Activated T-cell treated with anti-CD3 and anti-CD28 coated beads for 48 hours (primary cell): ENCODE measurements around the gene NXPE2.
"Not testable (repeated sequence)": the region's sequence is repeated elsewhere in the genome, so short reads cannot be mapped to it uniquely, and the experiment has no call there.

Source experiments
- DNase-seq: peaks from one replicate; pipeline ENCODE4 v3.0.0-alpha.2; 2020; ENCODE audit warnings: low read depth

NXPE2 gene

DNA sequence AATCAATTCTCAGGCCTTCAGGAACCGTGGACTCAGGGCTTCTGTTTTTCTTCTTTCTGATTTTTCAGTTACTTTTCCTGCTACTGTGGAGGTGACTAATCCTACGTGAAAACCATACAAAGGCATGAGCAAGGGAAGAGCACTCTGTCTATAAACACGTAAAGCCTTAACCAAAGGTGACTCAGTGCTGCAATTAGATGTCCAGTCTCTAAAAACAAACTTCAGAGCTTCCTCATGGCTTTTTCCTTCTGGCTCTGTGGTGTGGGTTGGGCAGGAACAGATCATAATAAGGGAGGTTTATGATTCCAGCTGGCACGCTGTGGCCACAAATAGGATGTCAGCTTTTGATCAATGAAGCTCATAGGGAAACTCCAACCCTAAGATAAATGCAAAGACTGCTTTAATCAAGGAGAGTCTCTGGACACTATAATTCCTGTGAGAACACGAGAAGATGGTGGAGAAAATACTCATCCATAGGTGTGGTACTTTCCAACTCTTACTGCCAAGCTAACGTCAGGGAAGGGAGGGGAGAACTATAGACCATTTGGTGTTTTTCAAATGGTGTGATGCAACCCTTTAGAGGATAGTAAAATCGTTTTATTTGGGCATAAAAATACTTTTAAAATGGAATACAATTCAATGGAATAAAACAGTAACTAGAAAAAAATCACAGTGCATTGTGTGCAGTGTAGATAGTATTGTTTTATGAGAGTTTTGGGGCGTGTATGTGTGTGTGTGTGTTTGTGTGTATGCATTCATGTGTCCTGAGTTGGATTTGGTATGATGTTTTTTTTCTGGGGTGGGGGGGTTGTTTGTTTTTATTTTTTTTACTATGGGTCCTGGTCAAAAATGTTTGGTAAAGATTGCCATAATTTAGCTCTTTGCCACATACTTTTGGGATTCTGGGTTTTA is at the start of gene NXPE2:
Gene NXPE2 (plus strand): TSS at position 403 of the 912 bp plus-strand sequence. CDS start 49 bp downstream, at position 452.
- DNase-seq: no peak

DNA sequence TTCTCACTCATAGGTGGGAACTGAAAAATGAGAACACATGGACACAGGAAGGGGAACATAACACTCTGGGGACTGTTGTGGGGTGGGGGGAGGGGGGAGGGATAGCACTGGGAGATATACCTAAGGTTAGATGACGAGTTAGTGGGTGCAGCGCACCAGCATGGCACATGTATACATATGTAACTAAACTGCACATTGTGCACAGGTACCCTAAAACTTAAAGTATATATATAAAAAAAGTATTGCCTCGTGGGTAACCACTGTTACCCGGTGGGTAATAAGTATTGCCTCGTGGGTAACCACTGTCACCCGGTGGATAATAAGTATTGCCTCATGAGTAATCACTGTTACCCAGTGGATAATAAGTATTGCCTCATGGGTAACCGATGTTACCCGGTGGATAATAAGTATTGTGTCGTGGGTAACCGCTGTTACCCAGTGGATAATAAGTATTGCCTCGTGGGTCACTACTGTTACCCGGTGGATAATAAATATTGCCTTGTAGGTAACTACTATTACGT is 46.8 kb upstream of the NXPE2 start:
- DNase-seq: not testable (repeated sequence)

DNA sequence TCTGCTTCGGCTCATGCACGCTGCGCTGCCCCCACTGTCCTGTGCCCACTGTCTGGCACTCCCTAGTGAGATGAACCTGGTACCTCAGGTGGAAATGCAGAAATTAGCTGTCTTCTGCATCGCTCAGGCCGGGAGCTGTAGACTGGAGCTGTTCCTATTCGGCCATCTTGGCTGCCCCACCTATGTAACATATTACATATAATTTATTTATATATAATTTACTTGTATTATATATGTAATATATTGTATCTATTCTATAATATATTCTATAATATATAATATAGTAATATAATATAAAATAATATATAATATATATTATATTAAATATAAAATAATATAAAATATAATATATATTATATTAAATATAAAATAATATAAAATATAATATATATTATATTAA is 38.9 kb upstream of the NXPE2 start:
- not testable (repeated sequence) for DNase-seq

DNA sequence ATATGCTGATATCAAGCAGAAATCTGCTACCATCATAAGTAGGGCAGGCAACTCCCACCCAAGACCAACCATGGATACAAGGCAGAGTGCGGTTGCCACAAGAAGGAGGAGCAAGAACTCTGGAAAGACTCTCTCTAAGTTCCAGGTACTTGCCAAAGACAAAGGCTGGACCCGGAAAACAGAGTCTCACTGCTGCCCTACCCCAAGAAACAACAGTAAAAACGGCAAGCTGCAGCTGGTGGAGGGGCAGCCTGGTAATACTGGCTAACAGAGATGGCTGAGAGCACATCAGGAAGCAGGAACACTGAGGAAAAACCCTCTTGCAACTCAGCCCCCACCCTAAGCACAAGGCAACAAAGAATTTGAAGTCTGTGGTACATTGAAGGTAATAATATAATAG is 27.7 kb upstream of the NXPE2 start:
- no peak for DNase-seq

DNA sequence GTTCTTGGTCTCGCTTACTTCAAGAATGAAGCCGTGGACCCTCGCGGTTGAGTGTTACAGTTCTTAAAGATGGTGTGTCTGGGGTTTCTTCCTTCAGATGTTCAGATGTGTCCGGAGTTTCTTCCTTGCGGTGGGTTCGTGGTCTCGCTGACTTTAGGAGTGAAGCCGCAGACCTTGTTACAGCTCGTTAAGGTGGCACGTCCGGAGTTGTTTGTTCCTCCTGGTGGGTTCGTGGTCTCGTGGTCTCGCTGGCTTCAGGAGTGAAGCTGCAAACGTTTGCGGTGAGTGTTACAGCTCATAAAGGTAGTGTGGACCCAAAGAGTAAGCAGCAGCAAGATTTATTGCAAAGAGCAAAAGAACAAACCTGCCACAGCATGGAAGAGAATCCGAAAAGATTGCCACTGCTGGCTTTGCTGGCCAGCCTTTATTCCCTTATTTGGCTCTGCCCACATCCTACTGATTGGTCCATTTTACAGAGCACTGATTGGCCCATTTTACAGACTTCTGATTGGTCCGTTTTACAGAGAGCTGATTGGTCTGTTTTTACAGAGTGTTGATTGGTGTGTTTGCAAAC is 27.1 kb upstream of the NXPE2 start:
- DNase-seq: no peak

DNA sequence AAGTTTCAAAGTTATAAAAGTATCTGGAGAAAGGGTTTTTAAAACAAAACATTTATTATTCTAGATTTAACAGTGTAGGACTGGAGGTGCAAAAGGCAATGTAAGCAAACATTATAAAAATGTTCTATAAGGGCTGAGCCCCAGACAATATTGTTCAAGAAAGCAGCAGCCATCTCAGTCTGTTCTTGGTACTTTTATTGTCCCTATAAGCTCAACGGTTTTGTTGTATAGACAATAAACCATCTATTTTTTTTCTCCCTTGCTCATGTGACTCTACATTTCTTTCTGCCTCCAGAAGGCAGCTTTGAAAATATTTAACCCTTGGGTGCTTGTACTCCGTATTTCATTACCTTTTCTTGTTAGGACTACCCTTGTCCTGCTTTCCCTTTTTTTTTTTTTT is 25.2 kb upstream of the NXPE2 start:
- DNase-seq: no peak

DNA sequence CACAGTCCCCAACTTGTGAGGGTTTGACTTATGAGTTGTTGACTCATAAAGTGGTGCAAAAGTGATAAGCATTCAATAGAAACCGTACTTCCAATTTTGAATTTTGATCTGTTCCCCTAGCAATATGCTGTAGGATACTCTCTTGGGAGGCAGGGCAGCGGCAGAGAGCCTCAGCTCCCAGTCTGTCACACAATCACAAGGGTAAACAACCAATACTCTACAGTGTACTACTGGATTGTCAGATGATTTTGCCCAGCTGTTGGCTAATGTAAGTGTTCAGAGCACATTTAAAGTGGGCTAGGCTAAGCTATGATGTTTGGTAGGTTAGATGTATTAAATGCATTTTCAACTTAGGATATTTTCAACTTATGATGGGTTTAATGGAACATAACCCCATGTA is 13.7 kb upstream of the NXPE2 start:
- DNase-seq: no peak

DNA sequence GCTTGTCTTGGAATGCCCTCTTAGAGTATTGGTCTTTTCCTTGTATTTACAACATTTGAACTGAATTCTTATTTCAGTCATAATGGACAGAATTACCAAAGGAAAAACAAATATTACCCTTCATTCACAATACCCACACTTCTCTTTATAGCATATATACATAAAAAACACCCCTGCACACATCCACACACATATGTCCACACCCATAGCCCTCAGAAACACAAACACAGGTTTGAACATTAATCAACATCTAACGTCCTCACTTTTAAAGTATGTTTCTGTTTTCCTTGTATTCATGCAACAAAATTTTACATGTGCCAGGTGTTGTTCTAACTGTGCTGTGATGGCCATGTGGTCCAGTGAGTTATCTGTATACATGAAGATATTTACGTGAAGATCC is 11.6 kb upstream of the NXPE2 start:
- no peak for DNase-seq

DNA sequence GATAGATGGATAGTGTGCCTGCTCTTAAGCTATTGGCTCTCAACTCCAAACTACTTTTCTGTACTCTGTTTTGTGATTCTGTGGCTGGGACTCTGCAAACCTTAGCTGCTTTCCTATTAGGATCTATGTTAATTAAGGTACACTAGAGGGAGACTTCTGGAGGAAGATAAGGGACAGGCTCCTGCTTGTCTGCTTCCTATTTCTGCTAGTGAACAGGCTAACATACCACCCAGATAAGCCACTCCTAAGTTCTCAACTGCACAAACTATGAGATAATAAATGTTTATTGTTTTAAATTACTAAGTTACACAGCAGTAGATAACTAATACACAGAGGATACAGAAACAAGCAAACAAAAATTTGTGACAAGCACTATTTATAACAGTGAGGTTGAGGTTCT is 10.2 kb upstream of the NXPE2 start:
- DNase-seq: no peak

DNA sequence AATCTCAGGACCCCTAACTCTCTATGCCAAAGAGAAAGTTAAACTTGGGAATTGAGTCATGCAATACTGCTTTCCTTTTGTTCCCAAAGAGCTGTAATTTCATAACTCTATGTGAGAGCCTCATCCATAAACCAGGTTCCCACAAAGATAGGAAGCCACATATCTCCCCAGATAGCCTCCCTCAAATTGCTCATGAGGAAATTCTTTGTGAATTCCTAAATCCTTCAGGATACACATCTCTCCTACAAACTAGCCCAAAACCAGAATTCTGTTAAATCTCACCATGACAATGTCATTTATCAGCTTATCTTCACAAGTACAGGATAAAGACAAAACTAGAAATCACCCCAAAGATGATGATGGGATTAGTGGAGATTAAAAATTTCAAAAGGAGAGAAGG is 4.7 kb upstream of the NXPE2 start:
- DNase-seq: no peak

DNA sequence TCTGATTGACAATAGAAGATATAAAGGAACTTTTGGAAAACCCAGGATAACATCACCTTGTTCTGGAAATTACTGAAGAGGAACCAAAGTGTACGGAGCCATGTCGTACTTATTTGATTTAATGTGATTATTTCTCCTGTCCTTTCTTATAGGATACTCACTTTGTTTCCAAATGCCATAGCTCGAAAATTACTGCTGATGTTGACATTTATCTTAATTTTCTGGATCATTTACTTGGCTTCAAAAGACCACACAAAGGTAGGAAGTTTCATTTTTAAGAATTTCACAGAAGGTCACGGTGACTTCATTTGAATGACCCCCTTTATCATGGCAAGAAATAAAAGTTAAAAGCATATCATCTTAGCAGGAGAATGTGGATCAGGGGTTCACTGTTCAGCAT is 1.2 kb downstream of the NXPE2 start:
- DNase-seq: no peak

DNA sequence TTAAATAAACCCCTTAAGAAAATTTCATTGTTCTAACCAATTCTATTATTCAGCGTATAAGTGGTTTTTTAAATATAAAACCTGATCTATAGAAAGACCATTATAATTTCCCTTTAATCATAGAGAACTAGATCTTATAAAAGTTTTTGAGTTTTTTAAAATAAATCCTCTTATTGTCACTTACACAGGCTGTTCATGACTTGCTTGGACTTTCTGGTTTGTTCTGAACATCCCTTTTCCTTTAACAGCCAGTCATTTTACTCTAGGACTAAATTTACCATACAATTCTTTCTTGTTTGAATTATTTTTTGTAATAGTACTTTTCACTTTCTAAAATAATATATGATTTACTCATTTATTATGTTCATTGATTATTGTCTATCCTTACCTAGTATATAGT is 4.7 kb downstream of the NXPE2 start:
- no peak for DNase-seq

DNA sequence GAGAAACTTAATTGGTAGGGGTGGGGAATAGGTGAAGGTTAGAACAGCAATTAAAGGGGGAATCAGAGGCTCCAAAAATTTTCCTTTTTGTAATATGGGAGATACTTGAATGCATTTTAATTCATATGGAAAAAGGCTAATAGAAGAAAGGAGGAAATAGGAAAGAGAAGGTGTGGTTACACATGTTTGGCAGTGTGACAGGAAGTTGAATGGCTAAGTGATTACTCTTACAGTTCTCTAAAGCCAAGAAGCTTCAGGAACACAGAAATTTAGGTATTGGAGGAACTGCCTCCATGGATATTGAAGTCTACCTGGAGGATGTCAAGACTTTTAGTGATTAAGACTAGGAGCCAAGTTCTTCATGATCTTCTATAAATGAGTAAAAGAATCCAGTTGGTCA is 6.3 kb downstream of the NXPE2 start:
- DNase-seq: no peak

DNA sequence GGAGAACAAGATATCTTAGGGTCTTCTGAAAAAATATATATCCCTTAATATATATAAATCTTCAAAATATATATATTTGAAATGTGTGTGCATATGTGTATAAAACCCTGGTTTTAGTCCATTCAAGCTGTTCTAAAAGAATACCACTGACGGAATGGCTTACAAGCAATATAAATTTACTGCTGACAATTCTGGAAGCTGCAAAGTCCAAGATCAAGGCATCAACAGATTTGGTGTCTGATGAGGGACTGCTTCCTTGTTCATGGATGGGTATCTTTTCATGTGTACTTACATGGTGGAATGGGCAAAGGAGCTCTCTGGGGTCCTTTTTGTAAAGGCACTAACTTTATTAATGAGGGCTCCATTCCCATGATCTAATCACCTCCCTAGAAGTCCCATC is 6.8 kb downstream of the NXPE2 start:
- DNase-seq: no peak

DNA sequence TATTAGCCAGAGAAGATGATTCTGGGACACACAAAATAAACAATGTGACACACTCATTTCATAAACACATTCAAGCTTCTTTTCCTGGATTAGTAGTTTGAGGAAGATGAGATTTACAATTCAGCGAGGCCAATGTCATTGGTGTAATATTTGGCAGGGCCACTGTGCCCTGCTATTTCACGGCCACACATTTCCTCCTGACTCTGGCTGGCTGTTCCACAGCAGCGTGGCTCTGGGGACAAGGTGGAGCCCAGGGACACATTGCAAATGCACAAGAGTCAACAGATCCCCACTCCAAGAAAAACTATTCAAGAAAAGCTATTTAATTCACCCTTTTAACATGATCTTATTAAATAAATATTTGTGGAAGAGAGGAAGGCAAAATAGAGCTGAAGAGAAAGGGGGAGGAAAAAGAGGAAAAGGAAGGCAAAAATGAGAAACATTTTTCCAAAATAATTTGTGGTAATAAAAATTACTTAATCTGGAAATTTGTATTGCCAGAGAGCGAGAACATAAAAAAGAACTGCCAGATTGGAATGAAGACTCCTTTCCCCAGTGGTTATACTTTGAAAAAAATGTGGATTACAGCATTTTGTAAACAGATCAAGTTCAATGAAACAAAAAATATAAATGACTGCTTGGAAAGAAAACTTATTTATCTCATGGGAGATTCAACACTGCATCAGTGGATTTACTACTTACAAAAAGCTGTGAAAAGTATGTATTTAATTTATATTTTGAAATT is 27.1 kb downstream of the NXPE2 start:
- DNase-seq: no peak

DNA sequence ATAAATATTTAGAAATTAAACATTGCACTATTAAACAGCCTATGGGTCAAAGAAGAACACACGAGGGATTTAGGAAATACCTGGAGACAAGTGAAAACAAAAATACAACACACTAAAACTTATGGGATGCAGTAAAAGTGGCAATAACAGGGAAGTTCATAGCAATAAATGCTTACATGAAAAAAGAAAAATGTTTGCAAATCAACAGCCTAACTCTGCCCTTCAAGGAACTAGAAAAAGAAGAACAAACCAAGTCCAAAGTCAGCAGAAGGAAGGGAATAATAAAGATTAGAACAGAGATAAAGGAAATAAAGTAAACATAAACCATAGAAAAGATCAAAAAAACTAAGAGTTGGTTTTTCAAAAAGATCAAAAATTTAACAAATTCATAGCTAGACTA is 31.6 kb downstream of the NXPE2 start:
- no peak for DNase-seq

DNA sequence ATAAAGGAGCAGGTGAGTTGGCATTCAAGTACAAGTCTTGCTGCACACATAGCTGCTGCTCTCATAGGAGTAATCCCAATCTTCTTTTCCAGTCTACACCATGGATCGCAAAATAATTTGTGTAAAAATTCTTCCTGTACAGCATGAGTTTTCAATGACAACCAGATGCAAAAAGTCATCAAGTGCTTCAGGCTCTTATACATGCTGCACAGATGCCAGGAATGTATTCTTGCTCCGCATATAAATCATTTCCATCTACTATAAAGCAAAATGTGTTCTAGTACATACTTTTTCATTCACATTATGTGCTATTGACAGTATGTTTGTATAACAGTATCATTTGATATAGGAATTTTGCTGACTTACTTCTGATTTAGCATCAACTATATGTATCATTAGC is 35.4 kb downstream of the NXPE2 start:
- no peak for DNase-seq

DNA sequence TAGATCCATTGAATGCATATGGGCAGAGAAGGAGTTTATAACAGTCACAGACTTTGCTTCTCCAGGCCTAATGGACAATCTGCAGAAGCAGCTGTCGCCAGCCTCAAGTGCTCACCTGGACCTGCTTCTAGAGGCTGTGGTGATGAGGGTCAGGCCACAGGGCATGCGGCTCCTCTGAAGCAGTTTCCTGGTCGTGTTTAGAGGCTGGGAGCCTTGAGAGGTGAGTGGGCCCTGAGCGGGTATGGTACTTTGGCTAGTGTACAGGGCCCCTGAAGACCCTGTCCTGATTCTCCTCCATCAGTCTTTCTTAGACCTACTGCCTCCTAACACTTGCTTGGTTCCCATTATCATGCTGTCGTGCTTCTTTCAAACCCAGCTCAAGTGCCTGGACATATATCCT is 41.2 kb downstream of the NXPE2 start:
- no peak for DNase-seq

DNA sequence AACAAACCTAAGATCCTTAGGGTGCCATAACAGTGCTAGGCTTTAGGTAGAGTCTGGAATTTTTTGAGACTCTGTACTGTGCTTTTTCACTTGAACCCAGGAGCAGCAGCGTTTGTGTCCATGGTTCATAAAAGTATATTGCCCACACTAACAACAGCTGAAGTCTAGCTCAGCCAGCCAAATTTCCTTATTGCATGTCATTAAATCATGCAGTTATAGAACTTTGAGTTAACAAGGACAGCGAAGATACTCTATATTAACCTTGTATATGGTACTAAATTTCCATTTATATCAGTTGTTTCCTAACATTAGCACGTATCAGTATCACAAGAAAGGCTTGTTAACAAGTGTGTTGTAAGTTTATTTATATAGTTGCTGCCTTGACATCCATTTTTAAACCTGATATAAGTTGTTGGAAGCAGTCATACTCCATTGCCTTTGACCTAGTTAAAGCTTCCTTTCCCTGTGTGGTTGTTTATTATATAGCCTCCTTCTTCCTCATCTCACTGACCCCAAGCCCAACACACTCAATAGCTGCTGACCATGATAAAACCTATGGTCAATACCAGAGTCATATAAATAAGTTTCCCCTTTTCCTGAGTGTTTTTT is 46.7 kb downstream of the NXPE2 start:
- DNase-seq: no peak

DNA sequence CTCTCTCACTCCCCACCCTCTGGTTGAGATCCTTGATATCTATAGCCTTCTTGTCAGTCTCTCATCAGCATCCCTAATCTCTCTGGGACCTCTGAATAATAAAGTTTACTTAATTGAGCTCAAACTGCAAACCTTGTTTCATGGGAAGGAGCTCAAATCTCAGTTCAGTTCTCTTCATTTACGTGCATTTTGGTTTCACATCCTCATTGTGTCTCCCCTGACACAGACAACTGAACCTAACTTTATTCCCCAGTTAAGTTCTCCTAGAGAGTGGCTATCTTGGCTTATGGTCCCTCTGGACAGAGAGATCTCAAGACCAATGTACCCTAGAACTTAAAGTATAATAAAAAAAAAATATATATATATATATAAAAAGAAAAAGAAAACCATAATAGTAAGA is 47.3 kb downstream of the NXPE2 start:
- no peak for DNase-seq

DNA sequence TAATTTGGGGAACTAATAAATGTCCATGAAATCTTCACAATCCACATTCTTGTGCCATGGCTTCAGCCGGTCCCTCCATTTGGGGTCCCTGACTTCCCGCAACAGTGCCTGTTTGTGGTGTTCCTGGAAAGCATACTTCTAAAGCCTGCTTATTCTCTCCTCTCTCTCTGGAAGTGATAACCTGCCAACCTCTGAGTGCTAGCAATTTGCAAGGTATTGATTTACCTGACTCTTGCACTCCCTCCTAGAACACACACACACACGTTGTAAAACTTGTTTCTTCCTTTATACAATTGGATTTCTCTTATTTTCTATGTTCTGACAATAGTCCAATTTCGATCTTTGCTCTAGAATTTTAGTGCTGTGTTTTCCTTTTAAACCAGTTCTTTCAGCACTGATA is 58.5 kb downstream of the NXPE2 start:
- no peak for DNase-seq

DNA sequence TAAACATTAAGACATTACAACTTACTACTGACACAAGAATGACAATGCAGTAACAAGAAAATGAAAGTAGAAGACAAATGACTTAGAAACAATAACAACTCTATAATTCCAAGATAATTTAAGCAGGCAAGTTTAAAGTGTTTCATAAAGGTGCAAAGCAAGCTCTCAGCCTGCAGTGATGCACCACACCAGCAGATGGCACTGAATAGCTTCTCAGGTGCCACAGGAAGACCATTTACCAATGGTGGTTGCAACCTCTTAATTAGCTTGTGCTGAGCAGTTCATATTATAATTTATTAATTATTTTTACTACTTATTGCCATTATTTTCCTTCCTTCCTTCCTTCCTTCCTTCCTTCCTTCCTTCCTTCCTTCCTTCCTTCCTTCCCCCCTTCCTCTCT is 60.6 kb downstream of the NXPE2 start:
- peak; percentile 13 for DNase-seq
